Adrenal gland (tissue), 12 donors: ENCODE results near the gene SIMC1. TPM values are rescaled to one million over a fixed set of nuclear protein-coding genes. Genes with fewer than 3 reads are reported as not detected.

Experiments used
- DNase-seq, 7 donors: peaks; one replicate each; pipeline ENCODE4 v3.0.0-alpha.2; 2019 to 2020
- H3K27ac ChIP-seq, 5 donors: fragments of 200-600 bp; sonication (generic) in 4 of 5; 1 replicate in 3 of 5; 2 replicates in 2 of 5; pipeline versions ENCODE4 v1.5.1 to v1.8.0; 2016 to 2020; ENCODE audit warnings: mild to moderate bottlenecking in 1 of 5
- H3K27me3 ChIP-seq: fragments of 200-600 bp; 2 replicates; pipeline ENCODE4 v1.8.0; 2021
- H3K36me3 ChIP-seq, 2 donors: fragments of 200-600 bp; replicated peaks in 1 of 2; 1 replicate in 1 of 2; 2 replicates in 1 of 2; pipeline versions ENCODE4 v1.5.1 to v1.8.0; 2018 to 2022
- H3K4me1 ChIP-seq, 2 donors: fragments of 200-600 bp; replicated peaks in 1 of 2; 1 replicate in 1 of 2; 2 replicates in 1 of 2; pipeline versions ENCODE4 v1.5.1 to v1.8.0; 2018 to 2021
- H3K4me3 ChIP-seq, 4 donors: fragments of 200-600 bp; sonication (generic) in 3 of 4; one replicate each; pipeline ENCODE4 v1.5.1; 2016 to 2018
- H3K9me3 ChIP-seq, 3 donors: fragments of 200-600 bp; sonication (generic) in 1 of 3; replicated peaks in 1 of 3; 1 replicate in 2 of 3; 2 replicates in 1 of 3; pipeline versions ENCODE4 v1.5.1 to v1.8.0; 2016 to 2021
- POLR2A ChIP-seq, 2 donors: fragments of 450-650 bp; IDR thresholded peaks; one replicate each; pipeline ENCODE4 v1.6.1; 2017; ENCODE audit warnings: antibody characterized with exemption in 2 of 2, mild to moderate bottlenecking in 2 of 2, moderate library complexity in 1 of 2
- WGBS, 4 donors: extraction: QIAGEN DNeasy Blood & Tissue Kit in 2 of 4; methylation state at CpG; one replicate each; pipeline versions ENCODE4 v1.1.5 to v1.1.7; 2013 to 2017; 5-methylcytosine and 5-hydroxymethylcytosine counted together
- intact Hi-C, 2 donors: fragments of 100-400 bp; cut with DNase I; formaldehyde crosslinking; loops; one replicate each; pipeline versions ENCODE4 v1.14.1 to v1.15.0; 2022 to 2023
- polyA plus RNA-seq, 3 donors: library from polyadenylated mRNA; stranded (reverse); fragments of 200-250 nt in 2 of 3; fragments of 350-450 nt in 1 of 3; fragmentation: Illumina TruSeq in 1 of 3; extraction: RNeasy Lipid Tissue Mini Kit (QIAGEN cat#74804) in 1 of 3; gene quantifications; one replicate each; pipeline ENCODE4 v1.2.3, GENCODE V29; 2013 to 2014
- total RNA-seq, 9 donors: library from RNA; depleted of rRNA in 4 of 9; stranded (reverse); fragments of >200 nt in 4 of 9; fragments of 120-200 nt in 1 of 9; fragmentation: NEBNext Ultra II Directional in 1 of 9; extraction: Animal tissue kit (Norgen Biotek cat#: 25700) in 1 of 9; gene quantifications; one replicate each; pipeline versions ENCODE4 v1.1.0 to v1.2.4, GENCODE V29; 2013 to 2023
- TF ChIP-seq, protein P1 (sequence below), 6 experiments: fragments of 450-650 bp in 4 of 6; fragments of 200-600 bp in 2 of 6; sonication (generic) in 1 of 6; IDR thresholded peaks; 1 replicate in 5 of 6; 2 replicates in 1 of 6; pipeline versions ENCODE4 v1.5.1 to v1.8.0; 2016 to 2021; ENCODE audit warnings: antibody characterized with exemption in 6 of 6, mild to moderate bottlenecking in 2 of 6, moderate library complexity in 1 of 6
- donor health status: healthy with polysubstance abuse.
- donor health status: Bipolar disorder and iron deficiency.
- donor health status: DM: yes; HTN: yes; CAD: no.
- donor health status: DM: no; HTN: no; CAD: no.
- donor health status: DM: no; HTN: no; CAD: no.
- donor health status: DM: yes; HTN: yes; CAD: no.

SIMC1 gene
- total and polyA plus RNA-seq, 12 donors, result 25.7 to 85.3 (median 47.7) TPM

DNA sequence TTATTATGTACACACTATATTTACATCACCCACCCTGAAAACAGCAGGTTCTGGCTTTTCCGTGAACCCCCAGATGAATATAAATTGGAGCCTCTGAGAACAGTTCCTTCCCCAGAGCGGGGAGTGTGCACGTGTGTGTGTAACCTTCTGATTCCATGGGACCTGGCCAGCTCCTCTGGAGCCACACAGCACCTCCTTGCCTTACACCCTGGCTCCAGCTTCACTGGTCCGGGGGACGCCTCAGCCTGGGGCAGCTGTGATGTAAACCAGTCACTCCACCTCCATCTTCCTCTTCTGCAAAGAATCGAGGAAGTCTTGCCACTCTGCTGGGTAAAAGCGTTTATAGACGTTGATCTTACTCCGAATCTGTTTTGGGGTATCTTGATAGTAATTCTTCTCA, 145.7 kb downstream of the SIMC1 start:
- H3K4me1 ChIP-seq, result peaks cover 6 to 14% of the 10 kb centered on the region in 2 donors
- no peak for DNase-seq
- H3K4me3 ChIP-seq, result no peak overlapping the region
- H3K27me3 ChIP-seq, result no peaks in the 10 kb centered on the region
- H3K36me3 ChIP-seq, result peaks cover 0 to 26% of the 10 kb centered on the region in 2 donors
- H3K9me3 ChIP-seq, result no peaks in the 10 kb centered on the region
- no peak overlapping the region for H3K27ac ChIP-seq
- 76 to 89% (median 85%) methylated on average over 8 to 9 of the region's 9 CpGs for WGBS, 4 donors
- TF ChIP-seq, protein P1, sequence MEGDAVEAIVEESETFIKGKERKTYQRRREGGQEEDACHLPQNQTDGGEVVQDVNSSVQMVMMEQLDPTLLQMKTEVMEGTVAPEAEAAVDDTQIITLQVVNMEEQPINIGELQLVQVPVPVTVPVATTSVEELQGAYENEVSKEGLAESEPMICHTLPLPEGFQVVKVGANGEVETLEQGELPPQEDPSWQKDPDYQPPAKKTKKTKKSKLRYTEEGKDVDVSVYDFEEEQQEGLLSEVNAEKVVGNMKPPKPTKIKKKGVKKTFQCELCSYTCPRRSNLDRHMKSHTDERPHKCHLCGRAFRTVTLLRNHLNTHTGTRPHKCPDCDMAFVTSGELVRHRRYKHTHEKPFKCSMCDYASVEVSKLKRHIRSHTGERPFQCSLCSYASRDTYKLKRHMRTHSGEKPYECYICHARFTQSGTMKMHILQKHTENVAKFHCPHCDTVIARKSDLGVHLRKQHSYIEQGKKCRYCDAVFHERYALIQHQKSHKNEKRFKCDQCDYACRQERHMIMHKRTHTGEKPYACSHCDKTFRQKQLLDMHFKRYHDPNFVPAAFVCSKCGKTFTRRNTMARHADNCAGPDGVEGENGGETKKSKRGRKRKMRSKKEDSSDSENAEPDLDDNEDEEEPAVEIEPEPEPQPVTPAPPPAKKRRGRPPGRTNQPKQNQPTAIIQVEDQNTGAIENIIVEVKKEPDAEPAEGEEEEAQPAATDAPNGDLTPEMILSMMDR (IDR thresholded peaks at IDR 0.05), result no peak
- TF ChIP-seq POLR2A (IDR thresholded peaks at IDR 0.05), result no peak
- intact Hi-C loops, result no loop called here

DNA sequence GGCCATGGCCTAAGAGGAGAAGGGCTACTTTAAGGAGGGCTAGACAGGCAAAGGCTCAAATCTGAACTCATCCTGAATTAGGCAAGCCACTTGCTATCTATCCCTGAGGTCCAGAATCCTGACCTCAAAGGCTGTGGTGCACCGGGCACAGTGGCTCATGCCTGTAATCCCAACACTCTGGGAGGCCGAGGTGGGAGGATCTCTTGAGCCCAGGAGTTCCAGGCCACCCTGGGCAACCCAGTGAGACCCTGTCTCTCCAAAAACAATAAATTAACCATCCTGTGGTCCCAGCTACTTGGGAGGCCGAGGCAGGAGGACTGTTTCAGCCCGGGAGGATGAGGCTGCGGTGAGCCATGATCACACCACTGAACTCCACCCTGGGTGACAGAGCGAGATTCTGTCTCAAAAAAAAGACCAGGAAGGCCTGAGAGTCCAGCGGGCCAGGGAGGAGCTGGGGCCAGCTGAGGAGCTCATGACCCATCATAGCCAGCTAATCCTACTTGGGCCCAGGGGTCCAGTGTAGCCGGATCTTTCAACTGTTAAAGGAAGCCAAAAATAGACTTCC, 146.2 kb downstream of the SIMC1 start:
- no peak for DNase-seq
- intact Hi-C loops, result no loop called here
- Histone ChIP-seq H3K27ac (no peak overlapping the region), H3K9me3 (no peaks in the 10 kb centered on the region), H3K4me1 (peaks cover 8 to 16% of the 10 kb centered on the region in 2 donors), H3K4me3 (no peak overlapping the region), H3K36me3 (peaks cover 0 to 26% of the 10 kb centered on the region in 2 donors), H3K27me3 (no peaks in the 10 kb centered on the region)
- TF ChIP-seq POLR2A (IDR thresholded peaks at IDR 0.05), result no peak
- TF ChIP-seq, protein P1 (IDR thresholded peaks at IDR 0.05), result no peak
- WGBS, 4 donors, result 82 to 91% (median 86%) methylated on average over 7 to 8 of the region's 8 CpGs

DNA sequence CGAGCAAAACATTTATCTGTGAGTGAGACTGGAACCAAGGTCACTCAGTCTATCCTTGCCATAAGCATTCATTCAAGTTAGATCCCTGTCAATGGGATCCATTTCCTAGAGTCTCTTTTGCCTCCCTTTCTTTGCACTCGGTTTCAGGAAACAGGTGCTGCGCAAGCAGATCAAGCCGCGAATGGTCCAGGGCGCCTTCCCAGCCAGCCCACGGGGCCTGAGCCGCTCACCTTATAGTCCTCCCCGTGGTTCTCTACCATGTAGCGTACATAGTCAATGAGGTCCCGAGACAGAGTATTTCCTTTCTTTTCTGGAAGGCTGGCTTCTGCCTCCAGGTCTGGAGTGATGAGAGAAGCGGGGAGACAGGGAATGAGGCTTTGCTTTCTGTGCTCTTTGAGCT, 146.8 kb downstream of the SIMC1 start:
- no peak for DNase-seq
- H3K4me1 ChIP-seq, result peaks cover 12 to 21% of the 10 kb centered on the region in 2 donors

DNA sequence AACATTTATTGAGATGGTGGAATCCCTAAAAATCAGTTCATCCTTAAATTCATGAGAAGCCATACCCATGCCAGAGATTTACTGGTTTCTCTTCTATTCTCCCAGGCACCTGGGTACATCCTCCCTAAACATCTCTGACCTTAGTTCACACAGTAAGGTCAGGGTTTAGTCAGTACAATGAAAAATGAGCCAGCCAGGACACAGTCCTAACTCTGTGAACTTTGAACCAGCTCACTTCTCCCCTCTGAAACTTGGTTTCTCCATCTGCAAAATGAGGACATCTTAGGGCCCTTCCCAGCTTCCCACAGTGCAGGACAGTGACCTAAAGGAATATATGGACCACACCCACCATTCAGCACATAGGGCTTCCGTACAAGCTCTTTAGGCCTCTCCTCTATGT, 148.3 kb downstream of the SIMC1 start:
- Histone ChIP-seq H3K27ac (no peak overlapping the region), H3K36me3 (peaks cover 0 to 36% of the 10 kb centered on the region in 2 donors), H3K4me1 (peaks cover 12 to 24% of the 10 kb centered on the region in 2 donors), H3K27me3 (no peaks in the 10 kb centered on the region), H3K4me3 (no peak overlapping the region), H3K9me3 (no peaks in the 10 kb centered on the region)
- intact Hi-C loops, result no loop called here
- WGBS, 4 donors, result 56 to 71% (median 63%) methylated on average over 1 of the region's 1 CpG
- DNase-seq, result no peak
- TF ChIP-seq POLR2A (IDR thresholded peaks at IDR 0.05), result no peak
- TF ChIP-seq, protein P1 (IDR thresholded peaks at IDR 0.05), result no peak

More for the DNA sequence above, 146.8 kb downstream of the SIMC1 start:
- H3K27ac ChIP-seq, result no peak overlapping the region
- 89 to 93% (median 92%) methylated on average over 12 of the region's 12 CpGs for WGBS, 4 donors
- no peaks in the 10 kb centered on the region for H3K9me3 ChIP-seq
- intact Hi-C loops, result no loop called here
- no peaks in the 10 kb centered on the region for H3K27me3 ChIP-seq
- no peak overlapping the region for H3K4me3 ChIP-seq
- TF ChIP-seq POLR2A (IDR thresholded peaks at IDR 0.05), result no peak
- TF ChIP-seq, protein P1 (IDR thresholded peaks at IDR 0.05), result no peak
- peaks cover 0 to 26% of the 10 kb centered on the region in 2 donors for H3K36me3 ChIP-seq
